ENCODE data around the gene ERGIC1. TPM values are rescaled to one million over a fixed set of nuclear protein-coding genes. Genes with fewer than 3 reads are reported as not detected.
"Not testable (repeated sequence)": the region's sequence is repeated elsewhere in the genome, so short reads cannot be mapped to it uniquely, and the experiment has no call there.

Gene ERGIC1
- total and polyA plus RNA-seq, 8 donors = 54.5 to 293 (median 104) TPM

DNA sequence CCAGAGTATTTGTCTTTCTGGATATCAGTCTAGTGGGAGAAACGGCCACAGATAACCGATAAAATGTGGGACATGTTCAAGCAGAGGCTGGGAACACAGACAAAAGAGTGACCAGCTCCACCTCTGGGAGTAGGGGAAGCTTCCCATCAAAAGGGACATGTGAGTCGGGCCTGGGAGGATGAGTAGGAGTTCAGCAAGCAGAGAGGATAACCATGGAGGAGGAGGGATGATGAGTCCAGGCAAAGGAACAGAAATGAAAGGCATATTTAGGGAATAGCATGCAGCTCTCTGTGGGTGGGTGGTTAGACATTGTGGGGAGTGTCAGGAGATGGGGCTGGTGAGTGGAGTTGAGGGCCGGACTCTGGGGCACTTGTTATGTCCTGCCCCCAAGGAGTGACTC lies 61.5 kb downstream of the ERGIC1 start:
- 57 to 76% (median 70%) methylated on average over 4 of the region's 4 CpGs for WGBS, 5 donors
- Histone ChIP-seq H3K27me3 (no peaks in the 10 kb centered on the region), H3K36me3 (peaks cover 8 to 47% (median 23%) of the 10 kb centered on the region in 4 donors), H3K4me1 (peaks cover 39 to 90% (median 61%) of the 10 kb centered on the region in 4 donors), H3K4me3 (no peak overlapping the region), H3K27ac (peak overlapping the region in 4 of 5 donors; percentile 92 to 98 (median 94)), H3K9me3 (no peaks in the 10 kb centered on the region)
- intact Hi-C loops (cut with DNase I; ENCODE audit: low total_unique reads) = no loop called here
- DNase-seq = no peak
- TF ChIP-seq POLR2A (IDR thresholded peaks at IDR 0.05) (no peak), EP300 (IDR thresholded peaks at IDR 0.05) (no peak), POLR2AphosphoS5 (IDR thresholded peaks at IDR 0.05) (no peak)
- TF ChIP-seq, protein P1, sequence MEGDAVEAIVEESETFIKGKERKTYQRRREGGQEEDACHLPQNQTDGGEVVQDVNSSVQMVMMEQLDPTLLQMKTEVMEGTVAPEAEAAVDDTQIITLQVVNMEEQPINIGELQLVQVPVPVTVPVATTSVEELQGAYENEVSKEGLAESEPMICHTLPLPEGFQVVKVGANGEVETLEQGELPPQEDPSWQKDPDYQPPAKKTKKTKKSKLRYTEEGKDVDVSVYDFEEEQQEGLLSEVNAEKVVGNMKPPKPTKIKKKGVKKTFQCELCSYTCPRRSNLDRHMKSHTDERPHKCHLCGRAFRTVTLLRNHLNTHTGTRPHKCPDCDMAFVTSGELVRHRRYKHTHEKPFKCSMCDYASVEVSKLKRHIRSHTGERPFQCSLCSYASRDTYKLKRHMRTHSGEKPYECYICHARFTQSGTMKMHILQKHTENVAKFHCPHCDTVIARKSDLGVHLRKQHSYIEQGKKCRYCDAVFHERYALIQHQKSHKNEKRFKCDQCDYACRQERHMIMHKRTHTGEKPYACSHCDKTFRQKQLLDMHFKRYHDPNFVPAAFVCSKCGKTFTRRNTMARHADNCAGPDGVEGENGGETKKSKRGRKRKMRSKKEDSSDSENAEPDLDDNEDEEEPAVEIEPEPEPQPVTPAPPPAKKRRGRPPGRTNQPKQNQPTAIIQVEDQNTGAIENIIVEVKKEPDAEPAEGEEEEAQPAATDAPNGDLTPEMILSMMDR (IDR thresholded peaks at IDR 0.05) = no peak

DNA sequence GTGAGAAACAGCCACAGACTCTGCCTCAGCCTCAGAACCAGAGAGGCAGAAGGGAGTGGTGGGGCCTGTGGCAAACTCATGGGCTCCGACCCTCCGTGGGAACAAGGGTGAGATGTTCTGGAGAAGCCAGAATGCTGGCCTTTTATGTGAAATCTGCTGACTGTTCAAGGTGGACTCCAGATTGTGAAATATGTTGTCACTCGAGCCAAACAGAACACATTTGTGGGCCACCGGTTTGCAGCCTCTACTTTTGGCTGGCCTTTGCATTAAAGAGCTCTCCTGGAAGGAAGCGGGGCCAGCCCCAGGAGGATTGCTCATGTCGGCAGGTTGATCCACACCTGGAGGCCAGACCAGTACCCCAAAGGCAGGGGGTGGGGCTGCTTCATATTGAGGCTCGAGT lies 62.4 kb downstream of the ERGIC1 start:
- Histone ChIP-seq H3K4me1 (peaks cover 35 to 90% (median 60%) of the 10 kb centered on the region in 4 donors), H3K27ac (peak overlapping the region; percentile 24 to 98 (median 93)), H3K27me3 (no peaks in the 10 kb centered on the region), H3K9me3 (no peaks in the 10 kb centered on the region), H3K36me3 (peaks cover 7 to 38% (median 18%) of the 10 kb centered on the region in 4 donors), H3K4me3 (no peak overlapping the region)
- TF ChIP-seq EP300 (IDR thresholded peaks at IDR 0.05) (no peak), POLR2A (IDR thresholded peaks at IDR 0.05) (no peak), POLR2AphosphoS5 (IDR thresholded peaks at IDR 0.05) (no peak)
- TF ChIP-seq, protein P1 (IDR thresholded peaks at IDR 0.05) = no peak
- WGBS, 5 donors = 73 to 100% (median 80%) methylated on average over 3 to 7 of the region's 7 CpGs
- intact Hi-C loops (cut with DNase I; ENCODE audit: low total_unique reads) = no loop called here
- DNase-seq = no peak

DNA sequence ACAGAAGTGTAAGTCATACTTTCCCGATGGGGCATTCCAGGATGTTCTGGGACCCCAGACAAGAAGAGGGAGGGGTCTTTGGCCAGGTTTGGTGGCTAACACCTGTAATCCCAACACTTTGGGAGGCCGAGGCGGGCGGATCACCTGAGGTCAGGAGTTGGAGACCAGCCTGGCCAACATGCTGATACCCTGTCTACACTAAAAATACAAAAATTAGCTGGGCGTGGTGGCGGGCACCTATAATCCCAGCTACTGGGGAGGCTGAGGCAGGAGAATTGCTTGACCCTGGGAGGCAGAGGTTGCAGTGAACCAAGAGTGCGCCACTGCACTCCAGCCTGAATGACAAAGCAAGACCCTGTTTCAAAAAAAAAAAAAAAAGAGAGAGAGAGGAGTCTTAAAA lies 63.0 kb downstream of the ERGIC1 start:
- peak overlapping the region in 1 of 4 donors; percentile 9 for H3K4me3 ChIP-seq
- peaks cover 34 to 90% (median 60%) of the 10 kb centered on the region in 4 donors for H3K4me1 ChIP-seq
- peaks cover 7 to 35% (median 18%) of the 10 kb centered on the region in 4 donors for H3K36me3 ChIP-seq

DNA sequence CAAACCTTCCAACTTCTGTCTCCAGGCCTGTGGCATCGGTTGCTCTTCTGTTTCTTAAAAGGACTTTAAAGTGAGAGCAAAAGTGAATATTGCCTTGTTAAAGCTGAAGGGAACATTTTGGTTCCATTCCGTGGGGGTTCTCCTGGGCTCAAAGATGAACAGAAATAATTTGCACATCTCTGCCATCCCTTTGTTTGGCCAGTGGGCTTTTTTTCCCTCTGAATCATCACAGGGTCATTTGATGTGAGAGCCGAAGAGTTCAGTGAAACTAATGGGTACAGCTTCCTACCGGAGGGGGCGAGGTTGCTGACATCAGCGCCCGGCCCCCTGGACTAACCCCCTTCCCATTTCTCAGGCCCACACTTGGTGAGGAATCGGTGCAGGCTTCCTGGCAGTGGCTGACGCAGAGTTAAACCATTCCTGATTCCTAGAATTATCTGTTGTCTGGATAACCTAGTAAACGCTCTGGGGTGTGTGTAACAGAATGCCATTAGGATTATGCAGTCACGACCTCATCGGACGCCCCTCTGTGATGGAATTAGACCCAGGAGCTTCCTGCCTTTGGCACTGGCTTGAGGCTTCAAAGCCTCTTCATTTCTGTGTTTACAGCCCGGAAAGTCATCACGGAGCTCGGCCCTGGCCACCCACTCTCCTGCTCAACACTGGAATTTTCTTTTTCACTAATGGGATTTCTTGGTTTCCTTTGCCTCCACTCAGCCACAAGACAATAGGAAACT lies 63.6 kb downstream of the ERGIC1 start:
- peak overlapping the region in 1 of 4 donors; percentile 9 for H3K4me3 ChIP-seq
- intact Hi-C loops (cut with DNase I; ENCODE audit: low total_unique reads) = no loop called here
- no peak for TF ChIP-seq POLR2A (IDR thresholded peaks at IDR 0.05)
- TF ChIP-seq POLR2AphosphoS5 (IDR thresholded peaks at IDR 0.05) = peak; percentile 8 to 67 (median 64)
- peak; percentile 74 for TF ChIP-seq EP300 (IDR thresholded peaks at IDR 0.05)
- TF ChIP-seq, protein P1 (IDR thresholded peaks at IDR 0.05) = no peak
- H3K4me1 ChIP-seq = peaks cover 34 to 90% (median 60%) of the 10 kb centered on the region in 4 donors
- H3K36me3 ChIP-seq = peaks cover 7 to 35% (median 18%) of the 10 kb centered on the region in 4 donors
- H3K9me3 ChIP-seq = no peaks in the 10 kb centered on the region
- peak in 1 of 2 donors; percentile 67 for DNase-seq
- WGBS, 5 donors = 40 to 50% (median 48%) methylated on average over 16 of the region's 16 CpGs
- no peaks in the 10 kb centered on the region for H3K27me3 ChIP-seq
- H3K27ac ChIP-seq = peak overlapping the region; percentile 20 to 98 (median 93)

More for the DNA sequence above, 63.0 kb downstream of the ERGIC1 start:
- intact Hi-C loops (cut with DNase I; ENCODE audit: low total_unique reads); DNase-seq; H3K27me3 ChIP-seq; H3K9me3 ChIP-seq: not testable (repeated sequence)
- peak overlapping the region; percentile 24 to 98 (median 93) for H3K27ac ChIP-seq
- WGBS, 5 donors = 72 to 84% (median 81%) methylated on average over 6 to 7 of the region's 7 CpGs

Measured in stomach (tissue), 9 donors.